ENCODE results near the gene FADS6. TPM values are rescaled to one million over a fixed set of nuclear protein-coding genes. Genes with fewer than 3 reads are reported as not detected.
"Not testable (repeated sequence)": the region's sequence is repeated elsewhere in the genome, so short reads cannot be mapped to it uniquely, and the experiment has no call there.

FADS6 gene
- total and polyA plus RNA-seq, 7 donors: 0.06 to 1.8 (median 1.6) TPM; not detected in 4

- H3K27ac ChIP-seq: no peak overlapping the region
- 95 to 97% methylated on average over 34 of the region's 34 CpGs for WGBS, 2 donors
- H3K27me3 ChIP-seq: peaks cover 0 to 17% (median 5%) of the 10 kb centered on the region in 3 donors
- H3K36me3 ChIP-seq: no peaks in the 10 kb centered on the region
- no peaks in the 10 kb centered on the region for H3K4me1 ChIP-seq
- TF ChIP-seq POLR2AphosphoS5 (IDR thresholded peaks at IDR 0.05) (no peak), EP300 (IDR thresholded peaks at IDR 0.05) (no peak), CTCF (IDR thresholded peaks at IDR 0.05) (no peak), POLR2A (IDR thresholded peaks at IDR 0.05) (no peak)
- intact Hi-C loops (cut with DNase I): no loop called here
- DNase-seq: no peak
- H3K9me3 ChIP-seq: no peaks in the 10 kb centered on the region
- no peak overlapping the region for H3K4me3 ChIP-seq
Measured at GRCh38 chr17:74907012-74907411, 13.6 kb upstream of the FADS6 start.

GRCh38 chr17:74906214-74906793, 12.9 kb upstream of the FADS6 start:
- DNase-seq; intact Hi-C loops (cut with DNase I); H3K27ac ChIP-seq; H3K4me1 ChIP-seq; H3K36me3 ChIP-seq; H3K9me3 ChIP-seq; H3K4me3 ChIP-seq: not testable (repeated sequence)
- WGBS, 2 donors: 68 to 70% methylated on average over 6 of the region's 6 CpGs
- peaks cover 0 to 17% (median 7%) of the 10 kb centered on the region in 3 donors for H3K27me3 ChIP-seq

- Histone ChIP-seq H3K36me3 (no peaks in the 10 kb centered on the region), H3K4me1 (no peaks in the 10 kb centered on the region), H3K9me3 (no peaks in the 10 kb centered on the region), H3K27ac (no peak overlapping the region), H3K27me3 (peaks cover 0 to 17% (median 7%) of the 10 kb centered on the region in 3 donors), H3K4me3 (no peak overlapping the region)
- WGBS, 2 donors: 79 to 82% methylated on average over 7 of the region's 7 CpGs
- DNase-seq: no peak
- intact Hi-C loops (cut with DNase I): no loop called here
- TF ChIP-seq EP300 (IDR thresholded peaks at IDR 0.05): no peak
- no peak for TF ChIP-seq POLR2AphosphoS5 (IDR thresholded peaks at IDR 0.05)
- TF ChIP-seq POLR2A (IDR thresholded peaks at IDR 0.05): no peak
- no peak for TF ChIP-seq CTCF (IDR thresholded peaks at IDR 0.05)
Measured at GRCh38 chr17:74904687-74905409, 11.4 kb upstream of the FADS6 start.

GRCh38 chr17:74903671-74904070, 10.2 kb upstream of the FADS6 start:
- Histone ChIP-seq H3K4me3 (no peak overlapping the region), H3K27me3 (peaks cover 0 to 17% (median 7%) of the 10 kb centered on the region in 3 donors), H3K9me3 (no peaks in the 10 kb centered on the region), H3K27ac (no peak overlapping the region), H3K4me1 (no peaks in the 10 kb centered on the region), H3K36me3 (no peaks in the 10 kb centered on the region)
- intact Hi-C loops (cut with DNase I): no loop called here
- DNase-seq: no peak
- 53 to 73% methylated on average over 6 of the region's 6 CpGs for WGBS, 2 donors
- TF ChIP-seq EP300 (IDR thresholded peaks at IDR 0.05): no peak
- TF ChIP-seq POLR2AphosphoS5 (IDR thresholded peaks at IDR 0.05): no peak
- TF ChIP-seq POLR2A (IDR thresholded peaks at IDR 0.05): no peak
- no peak for TF ChIP-seq CTCF (IDR thresholded peaks at IDR 0.05)

GRCh38 chr17:74903034-74903433, 9.6 kb upstream of the FADS6 start:
- H3K9me3 ChIP-seq: no peaks in the 10 kb centered on the region
- no peak overlapping the region for H3K27ac ChIP-seq
- TF ChIP-seq CTCF (IDR thresholded peaks at IDR 0.05) (no peak), EP300 (IDR thresholded peaks at IDR 0.05) (no peak), POLR2AphosphoS5 (IDR thresholded peaks at IDR 0.05) (no peak), POLR2A (IDR thresholded peaks at IDR 0.05) (no peak)
- H3K36me3 ChIP-seq: no peaks in the 10 kb centered on the region
- no peak overlapping the region for H3K4me3 ChIP-seq
- H3K4me1 ChIP-seq: no peaks in the 10 kb centered on the region
- no peak for DNase-seq
- intact Hi-C loops (cut with DNase I): no loop called here
- WGBS, 2 donors: 83 to 85% methylated on average over 9 of the region's 9 CpGs
- H3K27me3 ChIP-seq: peaks cover 0 to 17% (median 7%) of the 10 kb centered on the region in 3 donors
